ENCODE results near the gene TSPAN9.

TSPAN9 gene

GRCh38 chr12:3195859-3196483 lies 118.8 kb downstream of the TSPAN9 start:
- no peak for FAIRE-seq

GRCh38 chr12:3196488-3196887 lies 119.3 kb downstream of the TSPAN9 start:
- FAIRE-seq: no peak

GRCh38 chr12:3197131-3197818 lies 120.1 kb downstream of the TSPAN9 start:
- FAIRE-seq: no peak

GRCh38 chr12:3199551-3200031 lies 122.4 kb downstream of the TSPAN9 start:
- FAIRE-seq: no peak

GRCh38 chr12:3200032-3200617 lies 122.9 kb downstream of the TSPAN9 start:
- no peak for FAIRE-seq

- FAIRE-seq: no peak
Observed at GRCh38 chr12:3200814-3201233, 123.6 kb downstream of the TSPAN9 start.

- FAIRE-seq: no peak
Observed at GRCh38 chr12:3201339-3202051, 124.3 kb downstream of the TSPAN9 start.

GRCh38 chr12:3202096-3202495 lies 124.9 kb downstream of the TSPAN9 start:
- no peak for FAIRE-seq

- FAIRE-seq: no peak
Observed at GRCh38 chr12:3202734-3203446, 125.7 kb downstream of the TSPAN9 start.

- no peak for FAIRE-seq
Observed at GRCh38 chr12:3203713-3204112, 126.5 kb downstream of the TSPAN9 start.

GRCh38 chr12:3204143-3204542 lies 127.0 kb downstream of the TSPAN9 start:
- FAIRE-seq: no peak

GRCh38 chr12:3204730-3205531 lies 127.8 kb downstream of the TSPAN9 start:
- FAIRE-seq: no peak

- FAIRE-seq: no peak
Observed at GRCh38 chr12:3205742-3206519, 128.8 kb downstream of the TSPAN9 start.

GRCh38 chr12:3206536-3207072 lies 129.4 kb downstream of the TSPAN9 start:
- no peak for FAIRE-seq

- FAIRE-seq: no peak
Observed at GRCh38 chr12:3207175-3207574, 130.0 kb downstream of the TSPAN9 start.

- no peak for FAIRE-seq
Observed at GRCh38 chr12:3207858-3208257, 130.7 kb downstream of the TSPAN9 start.

GRCh38 chr12:3213188-3213587 lies 136.0 kb downstream of the TSPAN9 start:
- no peak for FAIRE-seq

- FAIRE-seq: no peak
Observed at GRCh38 chr12:3213768-3214167, 136.6 kb downstream of the TSPAN9 start.

GRCh38 chr12:3214526-3215365 lies 137.6 kb downstream of the TSPAN9 start:
- FAIRE-seq: no peak
